ENCODE data around the gene CUEDC1. TPM values are rescaled to one million over a fixed set of nuclear protein-coding genes. Genes with fewer than 3 reads are reported as not detected.

CUEDC1 gene
- total and polyA plus RNA-seq, 2 of the 13 experiments (the other 11 are each of a cell fraction or from before 2014, with no cell fraction given) = 7.4 to 12.9 TPM

DNA sequence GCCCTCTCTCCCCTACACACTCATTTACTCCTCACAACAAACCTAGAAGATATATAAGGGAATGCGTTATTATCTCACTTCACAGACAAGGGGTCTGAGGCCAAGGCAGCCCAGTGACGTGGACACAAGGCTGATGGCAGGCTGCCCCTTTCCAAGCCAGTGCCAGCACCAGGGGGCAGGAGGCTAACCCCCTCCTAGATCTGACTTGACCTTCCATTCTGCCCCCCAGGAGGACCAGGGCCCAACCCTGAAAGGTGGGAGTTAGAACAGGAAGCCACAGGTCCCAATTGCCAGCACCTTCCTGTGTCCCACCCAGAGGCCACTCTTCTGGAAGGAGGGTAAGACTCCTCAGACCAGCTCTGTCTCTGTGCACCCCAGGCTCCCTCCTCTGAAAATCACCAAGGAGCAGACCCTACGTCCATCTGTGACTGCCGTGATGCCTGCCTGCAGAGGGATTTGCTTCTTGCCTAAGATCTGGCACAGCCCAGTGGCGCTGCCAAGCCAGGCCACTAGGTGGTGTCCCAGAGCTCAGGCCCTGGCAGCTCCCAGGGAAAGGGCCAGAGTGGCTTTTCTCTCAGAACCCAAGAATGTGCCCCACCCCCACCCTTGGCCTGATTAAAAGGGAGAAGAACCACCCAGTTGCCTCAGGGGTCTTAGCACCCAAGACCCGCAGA lies 62.9 kb downstream of the CUEDC1 start (continued):
- TF ChIP-seq, protein P1, sequence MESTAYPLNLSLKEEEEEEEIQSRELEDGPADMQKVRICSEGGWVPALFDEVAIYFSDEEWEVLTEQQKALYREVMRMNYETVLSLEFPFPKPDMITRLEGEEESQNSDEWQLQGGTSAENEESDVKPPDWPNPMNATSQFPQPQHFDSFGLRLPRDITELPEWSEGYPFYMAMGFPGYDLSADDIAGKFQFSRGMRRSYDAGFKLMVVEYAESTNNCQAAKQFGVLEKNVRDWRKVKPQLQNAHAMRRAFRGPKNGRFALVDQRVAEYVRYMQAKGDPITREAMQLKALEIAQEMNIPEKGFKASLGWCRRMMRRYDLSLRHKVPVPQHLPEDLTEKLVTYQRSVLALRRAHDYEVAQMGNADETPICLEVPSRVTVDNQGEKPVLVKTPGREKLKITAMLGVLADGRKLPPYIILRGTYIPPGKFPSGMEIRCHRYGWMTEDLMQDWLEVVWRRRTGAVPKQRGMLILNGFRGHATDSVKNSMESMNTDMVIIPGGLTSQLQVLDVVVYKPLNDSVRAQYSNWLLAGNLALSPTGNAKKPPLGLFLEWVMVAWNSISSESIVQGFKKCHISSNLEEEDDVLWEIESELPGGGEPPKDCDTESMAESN (CRISPR knock-in tag; conservative IDR thresholded peaks at IDR 0.05) = peak; percentile 99
- TF ChIP-seq, protein P2, sequence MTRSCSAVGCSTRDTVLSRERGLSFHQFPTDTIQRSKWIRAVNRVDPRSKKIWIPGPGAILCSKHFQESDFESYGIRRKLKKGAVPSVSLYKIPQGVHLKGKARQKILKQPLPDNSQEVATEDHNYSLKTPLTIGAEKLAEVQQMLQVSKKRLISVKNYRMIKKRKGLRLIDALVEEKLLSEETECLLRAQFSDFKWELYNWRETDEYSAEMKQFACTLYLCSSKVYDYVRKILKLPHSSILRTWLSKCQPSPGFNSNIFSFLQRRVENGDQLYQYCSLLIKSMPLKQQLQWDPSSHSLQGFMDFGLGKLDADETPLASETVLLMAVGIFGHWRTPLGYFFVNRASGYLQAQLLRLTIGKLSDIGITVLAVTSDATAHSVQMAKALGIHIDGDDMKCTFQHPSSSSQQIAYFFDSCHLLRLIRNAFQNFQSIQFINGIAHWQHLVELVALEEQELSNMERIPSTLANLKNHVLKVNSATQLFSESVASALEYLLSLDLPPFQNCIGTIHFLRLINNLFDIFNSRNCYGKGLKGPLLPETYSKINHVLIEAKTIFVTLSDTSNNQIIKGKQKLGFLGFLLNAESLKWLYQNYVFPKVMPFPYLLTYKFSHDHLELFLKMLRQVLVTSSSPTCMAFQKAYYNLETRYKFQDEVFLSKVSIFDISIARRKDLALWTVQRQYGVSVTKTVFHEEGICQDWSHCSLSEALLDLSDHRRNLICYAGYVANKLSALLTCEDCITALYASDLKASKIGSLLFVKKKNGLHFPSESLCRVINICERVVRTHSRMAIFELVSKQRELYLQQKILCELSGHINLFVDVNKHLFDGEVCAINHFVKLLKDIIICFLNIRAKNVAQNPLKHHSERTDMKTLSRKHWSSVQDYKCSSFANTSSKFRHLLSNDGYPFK (CRISPR knock-in tag; IDR thresholded peaks at IDR 0.05; ENCODE audit: borderline replicate concordance) = peak; percentile 83; the same call in 1 of the 2 replicates
- 0 out of 2 replicates have a peak, but pooled peaks have one; percentile 28 for TF ChIP-seq ZNF567 (CRISPR knock-in tag; IDR thresholded peaks at IDR 0.05; ENCODE audit: borderline replicate concordance)
- TF ChIP-seq, protein P3, sequence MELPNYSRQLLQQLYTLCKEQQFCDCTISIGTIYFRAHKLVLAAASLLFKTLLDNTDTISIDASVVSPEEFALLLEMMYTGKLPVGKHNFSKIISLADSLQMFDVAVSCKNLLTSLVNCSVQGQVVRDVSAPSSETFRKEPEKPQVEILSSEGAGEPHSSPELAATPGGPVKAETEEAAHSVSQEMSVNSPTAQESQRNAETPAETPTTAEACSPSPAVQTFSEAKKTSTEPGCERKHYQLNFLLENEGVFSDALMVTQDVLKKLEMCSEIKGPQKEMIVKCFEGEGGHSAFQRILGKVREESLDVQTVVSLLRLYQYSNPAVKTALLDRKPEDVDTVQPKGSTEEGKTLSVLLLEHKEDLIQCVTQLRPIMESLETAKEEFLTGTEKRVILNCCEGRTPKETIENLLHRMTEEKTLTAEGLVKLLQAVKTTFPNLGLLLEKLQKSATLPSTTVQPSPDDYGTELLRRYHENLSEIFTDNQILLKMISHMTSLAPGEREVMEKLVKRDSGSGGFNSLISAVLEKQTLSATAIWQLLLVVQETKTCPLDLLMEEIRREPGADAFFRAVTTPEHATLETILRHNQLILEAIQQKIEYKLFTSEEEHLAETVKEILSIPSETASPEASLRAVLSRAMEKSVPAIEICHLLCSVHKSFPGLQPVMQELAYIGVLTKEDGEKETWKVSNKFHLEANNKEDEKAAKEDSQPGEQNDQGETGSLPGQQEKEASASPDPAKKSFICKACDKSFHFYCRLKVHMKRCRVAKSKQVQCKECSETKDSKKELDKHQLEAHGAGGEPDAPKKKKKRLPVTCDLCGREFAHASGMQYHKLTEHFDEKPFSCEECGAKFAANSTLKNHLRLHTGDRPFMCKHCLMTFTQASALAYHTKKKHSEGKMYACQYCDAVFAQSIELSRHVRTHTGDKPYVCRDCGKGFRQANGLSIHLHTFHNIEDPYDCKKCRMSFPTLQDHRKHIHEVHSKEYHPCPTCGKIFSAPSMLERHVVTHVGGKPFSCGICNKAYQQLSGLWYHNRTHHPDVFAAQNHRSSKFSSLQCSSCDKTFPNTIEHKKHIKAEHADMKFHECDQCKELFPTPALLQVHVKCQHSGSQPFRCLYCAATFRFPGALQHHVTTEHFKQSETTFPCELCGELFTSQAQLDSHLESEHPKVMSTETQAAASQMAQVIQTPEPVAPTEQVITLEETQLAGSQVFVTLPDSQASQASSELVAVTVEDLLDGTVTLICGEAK (IDR thresholded peaks at IDR 0.05) = no peak
- TF ChIP-seq, protein P3 (CRISPR knock-in tag; IDR thresholded peaks at IDR 0.05) = 0 out of 2 replicates have a peak, but pooled peaks have one; percentile 29
- no peak for TF ChIP-seq ATF7 (IDR thresholded peaks at IDR 0.05)
- no peak for TF ChIP-seq ATF7 (CRISPR knock-in tag; IDR thresholded peaks at IDR 0.05)
- TF ChIP-seq ZNF274 (CRISPR knock-in tag; IDR thresholded peaks at IDR 0.05) = peak; percentile 61; the same call in 1 of the 2 replicates
- TF ChIP-seq ZNF550 (CRISPR knock-in tag; IDR thresholded peaks at IDR 0.05; ENCODE audit: borderline replicate concordance) = peak; percentile 40; the same call in 1 of the 2 replicates
- peak; percentile 45; the same call in 1 of the 2 replicates for TF ChIP-seq PITX1 (CRISPR knock-in tag; IDR thresholded peaks at IDR 0.05)
- peak; percentile 69; the same call in 1 of the 2 replicates for TF ChIP-seq HES4 (CRISPR knock-in tag; IDR thresholded peaks at IDR 0.05; ENCODE audit: borderline replicate concordance)
- peak; percentile 79 for TF ChIP-seq CEBPB (IDR thresholded peaks at IDR 0.05; ENCODE audit: borderline replicate concordance, low read depth, low read length)

All from HepG2 (cell line).